ENCODE results near the gene ARMC5. TPM values are rescaled to one million over a fixed set of nuclear protein-coding genes. Genes with fewer than 3 reads are reported as not detected.

The ARMC5 gene
- total RNA-seq, 1 donor from 2014 or later = 11.5 TPM

- Mint-ChIP-seq H3K36me3 (ENCODE audit: low read depth, unreplicated experiment) (peaks cover 13% of the 10 kb centered on the region), H3K27me3 (ENCODE audit: low read depth, unreplicated experiment) (peaks cover 37% of the 10 kb centered on the region), H3K27ac (ENCODE audit: unreplicated experiment) (no peak overlapping the region), H3K4me1 (ENCODE audit: low read depth, unreplicated experiment) (no peaks in the 10 kb centered on the region), H3K4me3 (ENCODE audit: unreplicated experiment) (peak overlapping the region; percentile 76), H3K9me3 (ENCODE audit: unreplicated experiment) (peaks cover 2% of the 10 kb centered on the region)
- TF ChIP-seq EZH2 (IDR thresholded peaks at IDR 0.05; ENCODE audit: insufficient read depth, low read length) (peak; percentile 97), CTCF (IDR thresholded peaks at IDR 0.05; ENCODE audit: insufficient read depth, low read depth, low read length) (no peak)
- peak overlapping the region; percentile 89 for H3K4me2 ChIP-seq (ENCODE audit: low read length)
- no peaks in the 10 kb centered on the region for H4K20me1 ChIP-seq (ENCODE audit: insufficient read depth, low read length)
- H2AFZ ChIP-seq (ENCODE audit: low read depth, low read length) = peak overlapping the region; percentile 66
- H3K79me2 ChIP-seq (ENCODE audit: insufficient read depth, low read length) = no peaks in the 10 kb centered on the region
- peaks cover 18% of the 10 kb centered on the region for H3K27me3 ChIP-seq (ENCODE audit: insufficient read depth, low read length)
- H3K9ac ChIP-seq (ENCODE audit: low read length) = peak overlapping the region; percentile 31
- H3K9me3 ChIP-seq (ENCODE audit: insufficient read depth, low read depth, low read length) = no peaks in the 10 kb centered on the region
- DNase-seq (ENCODE audit: low read depth) (no peak), FAIRE-seq (no peak)
- no peaks in the 10 kb centered on the region for H3K36me3 ChIP-seq (ENCODE audit: insufficient read depth, low read length)
- H3K27ac ChIP-seq (ENCODE audit: low read depth, low read length) = no peak overlapping the region
- H3K4me1 ChIP-seq (ENCODE audit: insufficient read depth, low read length) = peaks cover 21% of the 10 kb centered on the region
- peak overlapping the region; percentile 44 for H3K4me3 ChIP-seq (ENCODE audit: insufficient read depth, low read depth, low read length)
These were observed 28.6 kb downstream of the ARMC5 start for GRCh38 chr16:31487720-31488467.

GRCh38 chr16:31488468-31489297 is 29.4 kb downstream of the ARMC5 start:
- Mint-ChIP-seq H3K4me3 (ENCODE audit: unreplicated experiment) (no peak overlapping the region), H3K27ac (ENCODE audit: unreplicated experiment) (no peak overlapping the region), H3K36me3 (ENCODE audit: low read depth, unreplicated experiment) (peaks cover 18% of the 10 kb centered on the region), H3K9me3 (ENCODE audit: unreplicated experiment) (peaks cover 2% of the 10 kb centered on the region), H3K4me1 (ENCODE audit: low read depth, unreplicated experiment) (no peaks in the 10 kb centered on the region), H3K27me3 (ENCODE audit: low read depth, unreplicated experiment) (peaks cover 34% of the 10 kb centered on the region)
- Histone ChIP-seq H3K27me3 (ENCODE audit: insufficient read depth, low read length) (peaks cover 18% of the 10 kb centered on the region), H4K20me1 (ENCODE audit: insufficient read depth, low read length) (no peaks in the 10 kb centered on the region), H3K9ac (ENCODE audit: low read length) (no peak overlapping the region), H3K4me2 (ENCODE audit: low read length) (peak overlapping the region; percentile 89), H3K36me3 (ENCODE audit: insufficient read depth, low read length) (no peaks in the 10 kb centered on the region), H3K79me2 (ENCODE audit: insufficient read depth, low read length) (no peaks in the 10 kb centered on the region), H3K27ac (ENCODE audit: low read depth, low read length) (no peak overlapping the region), H2AFZ (ENCODE audit: low read depth, low read length) (no peak overlapping the region), H3K4me1 (ENCODE audit: insufficient read depth, low read length) (peaks cover 21% of the 10 kb centered on the region), H3K4me3 (ENCODE audit: insufficient read depth, low read depth, low read length) (peak overlapping the region; percentile 44), H3K9me3 (ENCODE audit: insufficient read depth, low read depth, low read length) (no peaks in the 10 kb centered on the region)
- DNase-seq (ENCODE audit: low read depth) = no peak
- no peak for FAIRE-seq
- TF ChIP-seq CTCF (IDR thresholded peaks at IDR 0.05; ENCODE audit: insufficient read depth, low read depth, low read length) (no peak), EZH2 (IDR thresholded peaks at IDR 0.05; ENCODE audit: insufficient read depth, low read length) (no peak)
